NK-92 (cell line): ENCODE data around the gene C1orf232.

ENCODE experiments used
- DNase-seq: peaks from one replicate; lab custom pipeline; 2025; ENCODE audit not compliant: unreplicated experiment; lab: John Stamatoyannopoulos, UW

C1orf232 gene

GRCh38 chr1:26168410-26169197 is at the start of gene C1orf232:
C1orf232 (minus strand) TSS chr1:26168963; CDS start chr1:26168499, 464 bp downstream.
- no peak for DNase-seq

- no peak for DNase-seq
These were observed 46.5 kb upstream of the C1orf232 start for GRCh38 chr1:26215246-26215645.

- no peak for DNase-seq
These were observed 44.7 kb upstream of the C1orf232 start for GRCh38 chr1:26213335-26213905.

GRCh38 chr1:26212726-26213125 is 44.0 kb upstream of the C1orf232 start:
- no peak for DNase-seq

- DNase-seq, result no peak
These were observed 41.5 kb upstream of the C1orf232 start for GRCh38 chr1:26210147-26210870.

- DNase-seq, result no peak
These were observed 35.0 kb upstream of the C1orf232 start for GRCh38 chr1:26203642-26204318.

- no peak for DNase-seq
These were observed 31.6 kb upstream of the C1orf232 start for GRCh38 chr1:26200413-26200812.

GRCh38 chr1:26197813-26198212 is 29.1 kb upstream of the C1orf232 start:
- DNase-seq, result no peak

- no peak for DNase-seq
These were observed 28.5 kb upstream of the C1orf232 start for GRCh38 chr1:26197301-26197700.

- no peak for DNase-seq
These were observed 27.0 kb upstream of the C1orf232 start for GRCh38 chr1:26195805-26196204.

GRCh38 chr1:26191739-26192138 is 23.0 kb upstream of the C1orf232 start:
- DNase-seq, result no peak

GRCh38 chr1:26190373-26190987 is 21.7 kb upstream of the C1orf232 start, which contains the start of gene CATSPER4:
CATSPER4 (plus strand) TSS chr1:26190602; CDS start chr1:26190628, 26 bp downstream.
- DNase-seq, result no peak

GRCh38 chr1:26189751-26190275 is 21.1 kb upstream of the C1orf232 start:
- no peak for DNase-seq

GRCh38 chr1:26189331-26189730 is 20.6 kb upstream of the C1orf232 start:
- no peak for DNase-seq

GRCh38 chr1:26188477-26188876 is 19.7 kb upstream of the C1orf232 start:
- DNase-seq, result no peak

GRCh38 chr1:26187882-26188281 is 19.1 kb upstream of the C1orf232 start:
- DNase-seq, result no peak

GRCh38 chr1:26184883-26185282 is 16.1 kb upstream of the C1orf232 start:
- no peak for DNase-seq

GRCh38 chr1:26184086-26184485 is 15.3 kb upstream of the C1orf232 start:
- DNase-seq, result no peak

GRCh38 chr1:26182383-26182696 is 13.6 kb upstream of the C1orf232 start:
- DNase-seq, result no peak

GRCh38 chr1:26181586-26182382 is 13.0 kb upstream of the C1orf232 start:
- DNase-seq, result no peak
